Epithelial cell of esophagus (primary cell): ENCODE results near the gene PHOSPHO1.
"Not testable (repeated sequence)": the region's sequence is repeated elsewhere in the genome, so short reads cannot be mapped to it uniquely, and the experiment has no call there.

ENCODE experiments used
- DNase-seq: peaks from one replicate; pipeline ENCODE4 v3.0.0; 2010; ENCODE audit warnings: low read depth
- H3K4me3 ChIP-seq: 2 replicates; pipeline ENCODE4 v1.5.1; 2011; ENCODE audit warnings: mild to moderate bottlenecking, low read length, control low read depth
- CTCF ChIP-seq: IDR thresholded peaks from 2 replicates; pipeline ENCODE4 v1.5.1; 2011; ENCODE audit warnings: low read depth, mild to moderate bottlenecking, low read length, control low read depth, inconsistent platforms; ENCODE audit not compliant: insufficient read depth; ENCODE audit errors: missing control alignments

PHOSPHO1 gene

GRCh38 chr17:49267912-49268311 lies 37.3 kb upstream of the PHOSPHO1 start:
- DNase-seq, result no peak
- no peak overlapping the region for H3K4me3 ChIP-seq
- TF ChIP-seq CTCF, result no peak

GRCh38 chr17:49266233-49266632 lies 35.6 kb upstream of the PHOSPHO1 start:
- DNase-seq, result peak; percentile 90
- no peak overlapping the region for H3K4me3 ChIP-seq
- no peak for TF ChIP-seq CTCF

- not testable (repeated sequence) for DNase-seq, H3K4me3 ChIP-seq
These were observed 31.0 kb upstream of the PHOSPHO1 start for GRCh38 chr17:49261540-49261939.

GRCh38 chr17:49260817-49261291 lies 30.3 kb upstream of the PHOSPHO1 start:
- DNase-seq, result peak; percentile 83

GRCh38 chr17:49260011-49260816 lies 29.6 kb upstream of the PHOSPHO1 start:
- peak; percentile 29 for DNase-seq
- H3K4me3 ChIP-seq, result peak overlapping the region; percentile 41
- no peak for TF ChIP-seq CTCF

More at GRCh38 chr17:49260817-49261291, 30.3 kb upstream of the PHOSPHO1 start:
- no peak for TF ChIP-seq CTCF
- peak overlapping the region; percentile 41 for H3K4me3 ChIP-seq

- no peak for DNase-seq
- peak overlapping the region; percentile 41 for H3K4me3 ChIP-seq
- no peak for TF ChIP-seq CTCF
These were observed 29.1 kb upstream of the PHOSPHO1 start for GRCh38 chr17:49259663-49260010.

- no peak overlapping the region for H3K4me3 ChIP-seq
- no peak for DNase-seq
- no peak for TF ChIP-seq CTCF
These were observed 27.8 kb upstream of the PHOSPHO1 start for GRCh38 chr17:49258394-49258793.
